OCI-LY1 (cell line): ENCODE measurements around the gene GRK5.

Experiments
- CTCF ChIP-seq: fragments of 200-600 bp; sonication (generic), shearing (Covaris generic); IDR thresholded peaks from 2 replicates; pipeline ENCODE4 v1.5.1; 2017; ENCODE audit warnings: mild to moderate bottlenecking, antibody characterized with exemption, low read length, moderate library complexity, mixed read lengths
- EZH2 ChIP-seq: fragments of 200-600 bp; sonication (generic), shearing (Covaris generic); IDR thresholded peaks from 2 replicates; pipeline ENCODE4 v1.8.0; 2017; ENCODE audit warnings: borderline replicate concordance, mixed run types, mild to moderate bottlenecking, antibody characterized with exemption, low read length, moderate library complexity, mixed read lengths

- TF ChIP-seq CTCF (no peak), EZH2 (no peak)
Measured at GRCh38 chr10:119286983-119287633, 79.7 kb downstream of the GRK5 start.
